ENCODE data around the gene CHCHD5.
"Not testable (repeated sequence)": the region's sequence is repeated elsewhere in the genome, so short reads cannot be mapped to it uniquely, and the experiment has no call there.

Gene CHCHD5, protein sequence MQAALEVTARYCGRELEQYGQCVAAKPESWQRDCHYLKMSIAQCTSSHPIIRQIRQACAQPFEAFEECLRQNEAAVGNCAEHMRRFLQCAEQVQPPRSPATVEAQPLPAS

DNA sequence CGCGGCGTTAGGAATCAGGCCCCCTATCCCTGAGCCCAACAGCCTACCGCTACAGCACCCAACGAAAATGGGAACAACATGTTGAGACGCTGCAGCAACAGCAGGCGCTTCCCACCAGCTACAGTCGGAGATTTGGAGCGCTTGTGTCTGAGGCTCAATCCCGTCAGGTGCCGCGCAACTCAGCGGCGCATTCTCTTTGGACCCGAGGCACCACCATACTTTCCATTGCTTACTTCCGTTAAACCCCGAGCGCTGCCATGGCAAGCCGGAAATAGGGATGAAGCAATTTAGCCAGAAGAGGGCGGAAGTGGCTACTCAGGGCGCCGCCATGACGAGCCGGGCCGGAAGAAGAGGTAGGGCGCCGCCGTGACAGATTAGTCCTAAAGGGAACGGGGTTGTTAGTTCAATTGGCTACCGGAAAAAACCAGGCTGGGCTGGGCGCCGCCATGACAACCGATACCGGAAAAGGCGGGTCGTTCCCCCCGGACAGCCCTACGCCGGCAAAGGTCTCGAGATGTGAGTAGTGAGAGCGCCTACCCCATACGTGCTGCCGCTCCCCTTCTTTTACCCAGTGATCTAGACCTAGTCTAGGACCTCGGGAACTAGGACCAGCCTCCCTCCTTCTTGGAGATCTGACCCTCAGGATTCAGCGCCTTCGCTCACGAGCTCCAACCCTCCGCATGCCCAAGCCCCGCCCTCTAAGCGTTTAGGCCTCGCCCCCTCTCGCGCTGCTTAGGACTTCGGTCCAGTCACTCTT lies at the start of gene CHCHD5:
CHCHD5 (plus strand) TSS at position 476 of the 757 bp plus-strand sequence; CDS start at position 515, 39 bp downstream.
- DNase-seq (ENCODE audit: low read depth in 2 of 3, low spot score in 1 of 3): peak; percentile 86 to 93 (median 89)

DNA sequence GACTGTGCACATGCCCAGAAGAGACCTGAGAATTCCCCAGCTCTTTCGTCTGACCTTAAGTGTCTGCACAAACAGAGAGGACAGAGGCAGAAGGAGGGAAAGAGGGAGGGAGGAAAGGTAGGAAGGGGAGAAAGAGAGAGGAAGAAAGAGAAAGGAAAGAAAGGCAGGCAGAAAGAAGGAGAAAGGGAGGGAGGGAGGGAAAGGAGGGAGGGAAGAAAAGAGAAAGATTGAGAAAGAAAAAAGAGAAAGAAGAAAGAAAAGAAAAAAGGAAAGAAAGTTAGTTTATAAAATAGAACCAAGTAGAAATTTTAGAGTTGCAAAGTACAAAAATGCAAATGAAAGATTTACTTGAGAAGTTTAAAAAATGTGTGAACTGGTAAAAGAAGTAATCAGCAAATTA lies 49.6 kb upstream of the CHCHD5 start:
- DNase-seq (ENCODE audit: low read depth in 2 of 3, low spot score in 1 of 3): no peak

DNA sequence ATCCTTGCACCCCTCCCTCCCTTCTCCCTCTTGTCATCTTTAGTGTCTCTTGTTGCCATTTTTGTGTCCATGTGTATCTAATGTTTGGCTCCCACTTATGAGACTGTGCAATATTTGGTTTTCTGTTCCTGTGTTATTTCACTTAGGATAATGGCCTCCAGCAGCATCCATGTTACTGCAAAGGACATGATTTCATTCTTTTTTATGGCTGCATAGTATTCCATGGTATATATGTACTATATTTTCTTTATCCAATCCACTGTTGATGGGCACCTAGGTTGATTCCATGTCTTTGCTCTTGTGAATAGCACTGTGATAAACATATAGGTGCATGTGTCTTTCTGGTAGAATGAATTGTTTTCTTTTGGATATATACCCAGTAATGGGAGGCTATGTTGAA lies 47.7 kb upstream of the CHCHD5 start:
- DNase-seq (ENCODE audit: low read depth in 2 of 3, low spot score in 1 of 3): not testable (repeated sequence)

DNA sequence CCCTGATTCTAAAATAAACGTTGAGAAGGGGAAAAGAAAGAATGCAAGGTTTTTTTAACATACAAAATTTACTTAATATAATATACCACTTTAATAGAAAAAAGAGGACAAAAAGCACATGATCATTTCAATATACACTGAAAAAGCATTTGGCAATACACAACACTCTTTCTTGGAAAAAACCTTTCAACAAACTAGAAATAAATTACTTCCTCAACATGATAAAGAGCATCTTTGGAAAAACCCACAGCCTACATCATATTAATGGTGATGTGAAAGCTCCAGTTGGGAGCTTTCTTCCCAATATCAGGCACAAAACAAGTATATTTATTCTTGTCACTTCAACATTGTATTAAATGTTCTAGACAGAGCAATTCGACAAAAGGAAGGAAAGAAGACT lies 45.1 kb upstream of the CHCHD5 start:
- DNase-seq (ENCODE audit: low read depth in 2 of 3, low spot score in 1 of 3): no peak

DNA sequence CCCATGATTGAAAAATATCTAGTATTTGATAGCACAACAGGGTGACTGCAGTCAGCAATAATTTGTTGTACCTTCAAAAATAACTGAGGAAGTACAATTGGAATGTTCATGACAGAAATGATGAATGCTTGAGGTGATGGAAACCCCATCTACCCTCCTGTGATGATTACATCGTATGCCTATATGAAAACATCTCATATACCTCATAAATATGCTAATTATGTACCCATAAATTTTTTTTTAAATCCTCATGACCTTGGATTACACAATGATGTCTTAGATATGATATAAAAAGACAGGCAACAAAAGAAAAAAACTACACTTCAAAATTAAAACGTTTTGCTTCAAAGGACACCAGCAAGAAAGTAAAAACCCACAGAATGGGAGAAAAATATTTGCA lies 43.5 kb upstream of the CHCHD5 start:
- DNase-seq (ENCODE audit: low read depth in 2 of 3, low spot score in 1 of 3): no peak

DNA sequence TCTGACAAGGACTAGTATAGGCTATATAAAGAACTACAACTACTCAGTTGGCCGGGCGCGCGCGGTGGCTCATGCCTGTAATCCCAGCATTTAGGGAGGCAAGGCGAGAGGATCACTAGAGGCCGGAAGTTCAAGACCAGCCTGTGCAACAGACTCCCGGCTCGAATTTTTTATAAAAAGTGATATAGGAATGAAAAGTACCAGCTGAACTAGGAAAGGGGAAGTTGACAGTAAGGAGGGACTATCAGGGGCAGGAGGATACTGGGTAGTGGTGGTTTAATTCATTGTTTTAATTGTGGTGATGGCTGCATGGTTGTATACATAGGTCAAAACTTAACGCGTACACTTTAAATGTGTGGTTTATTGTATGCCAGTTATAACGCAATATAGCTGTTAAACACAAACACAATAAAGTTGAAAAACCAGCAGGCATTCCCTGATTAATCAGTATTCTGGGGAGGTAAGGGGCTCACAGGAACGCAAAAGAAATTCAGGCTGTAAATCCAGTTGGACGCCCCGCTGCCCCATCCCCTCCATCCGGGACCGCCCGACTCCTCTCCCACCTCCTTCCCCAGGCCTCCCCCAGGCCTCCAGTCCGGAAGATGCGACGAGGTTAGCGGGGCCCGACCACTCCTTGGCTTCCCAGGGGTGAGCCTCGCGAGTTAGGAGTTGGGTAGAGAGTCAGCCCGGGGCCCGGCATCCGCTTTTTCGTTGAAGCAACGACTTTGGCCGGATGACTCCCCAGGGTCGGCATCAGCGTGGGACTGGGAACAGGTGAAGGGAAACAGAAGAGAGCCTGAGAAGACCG lies 42.9 kb upstream of the CHCHD5 start:
- DNase-seq (ENCODE audit: low read depth in 2 of 3, low spot score in 1 of 3): peak; percentile 34 to 67 (median 64)

DNA sequence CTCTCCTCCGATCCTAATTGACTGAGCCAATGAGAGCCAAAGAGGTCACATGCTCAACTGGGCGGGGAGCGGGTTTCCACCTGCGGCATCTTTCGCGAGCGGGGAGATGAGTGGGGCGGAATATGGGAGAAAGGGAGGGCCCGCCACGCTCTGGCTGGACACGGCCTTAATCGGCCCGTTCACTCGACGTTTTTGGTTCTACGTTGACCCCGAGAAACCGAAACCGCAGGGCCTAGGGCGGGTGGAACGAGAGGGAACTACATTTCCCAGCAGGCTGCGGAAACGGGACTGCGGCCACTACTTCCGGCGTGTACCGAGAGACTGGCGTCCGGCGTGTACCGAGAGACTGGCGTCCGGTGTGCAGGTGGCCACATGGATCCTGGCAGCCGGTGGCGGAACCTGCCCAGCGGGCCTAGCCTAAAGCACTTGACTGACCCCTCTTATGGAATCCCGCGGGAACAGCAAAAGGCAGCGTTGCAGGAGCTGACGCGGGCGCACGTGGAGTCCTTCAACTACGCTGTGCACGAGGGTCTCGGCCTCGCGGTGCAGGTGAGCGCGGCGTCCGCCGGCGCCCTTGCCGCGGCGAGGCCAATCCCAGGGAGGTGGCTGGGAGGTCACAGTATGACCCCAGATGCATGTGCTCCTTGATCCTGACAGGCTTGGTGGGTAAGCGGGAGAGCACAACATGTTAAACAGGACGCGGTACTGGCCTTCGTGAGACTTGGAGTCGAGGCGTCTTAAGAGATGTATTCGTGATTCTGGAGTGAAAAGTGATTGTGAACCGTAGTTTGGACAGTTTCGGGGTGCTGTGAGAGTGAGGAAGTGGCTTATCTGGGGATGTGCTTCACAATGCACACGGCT lies 42.1 kb upstream of the CHCHD5 start, which contains the start of gene POLR1B:
POLR1B (plus strand) TSS at position 343 of the 861 bp plus-strand sequence; CDS start at position 373, 30 bp downstream.
- DNase-seq (ENCODE audit: low read depth in 2 of 3, low spot score in 1 of 3): peak; percentile 65 to 70 (median 70)

DNA sequence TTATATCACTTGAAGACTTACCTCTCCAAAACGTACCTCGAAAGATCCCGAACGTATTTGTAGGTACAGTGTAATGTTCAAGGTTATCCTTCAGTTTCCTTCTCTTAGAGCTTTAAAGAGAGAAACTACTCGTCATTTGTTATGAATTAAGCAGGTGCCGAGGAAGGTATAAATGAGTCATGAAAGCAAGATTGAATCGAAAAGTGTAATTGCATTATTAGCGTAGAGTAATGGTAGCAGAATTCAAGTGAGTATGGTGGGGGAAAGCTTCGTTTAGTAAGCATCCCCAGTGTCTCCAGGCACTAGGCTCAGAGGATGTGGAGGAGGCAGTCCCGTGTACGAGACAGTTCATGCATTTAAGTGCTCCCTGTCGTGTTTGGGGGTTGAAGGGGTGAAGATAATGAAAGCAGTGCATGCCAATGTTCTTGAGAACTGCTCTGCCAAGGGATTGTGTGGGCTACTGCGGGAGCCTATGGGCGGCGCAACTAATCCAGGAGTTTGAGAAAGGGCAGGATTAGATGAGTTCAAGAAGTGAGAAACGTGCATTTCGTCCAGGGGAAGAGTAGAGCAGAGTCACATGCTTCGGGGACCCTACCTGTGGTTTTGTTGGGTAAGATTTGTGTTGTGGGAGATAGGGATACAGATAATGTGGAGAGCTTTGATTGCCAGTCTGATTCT lies 41.3 kb upstream of the CHCHD5 start:
- peak in 2 of 3 donors; percentile 1 to 5 for DNase-seq (ENCODE audit: low read depth in 2 of 3, low spot score in 1 of 3)

DNA sequence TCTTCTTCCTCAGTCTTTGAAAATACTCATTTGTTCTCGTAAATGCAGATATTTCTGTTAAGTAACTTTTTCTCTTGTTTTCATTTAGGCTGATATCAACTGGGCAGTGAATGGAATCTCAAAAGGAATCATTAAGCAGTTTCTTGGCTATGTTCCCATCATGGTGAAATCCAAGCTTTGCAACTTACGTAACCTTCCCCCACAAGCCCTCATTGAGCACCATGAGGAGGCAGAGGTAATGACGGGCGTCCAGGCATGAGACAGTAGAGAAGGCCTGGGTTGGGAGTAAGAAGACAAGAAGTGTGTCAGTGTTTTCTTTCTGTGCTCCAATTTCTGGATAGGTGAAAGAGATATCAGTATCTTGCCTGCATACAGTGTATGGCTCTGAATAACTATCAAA lies 37.1 kb upstream of the CHCHD5 start:
- no peak for DNase-seq (ENCODE audit: low read depth in 2 of 3, low spot score in 1 of 3)

DNA sequence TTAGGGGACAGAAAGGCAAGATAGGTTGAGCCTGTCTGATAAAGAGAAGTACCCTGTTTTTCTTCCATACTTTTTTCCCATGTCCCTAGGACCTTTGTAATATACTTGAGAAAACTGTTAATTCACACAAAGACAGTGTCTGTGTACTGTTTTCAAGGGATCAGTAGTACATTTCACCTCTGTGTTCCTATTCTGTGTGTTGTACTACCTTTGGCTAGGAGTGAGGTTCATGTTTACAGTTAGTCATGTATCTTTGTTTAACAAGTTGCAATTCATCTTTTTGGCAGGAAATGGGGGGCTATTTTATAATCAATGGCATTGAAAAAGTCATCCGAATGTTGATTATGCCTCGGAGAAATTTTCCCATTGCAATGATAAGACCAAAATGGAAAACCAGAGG lies 35.4 kb upstream of the CHCHD5 start:
- DNase-seq (ENCODE audit: low read depth in 2 of 3, low spot score in 1 of 3): no peak

DNA sequence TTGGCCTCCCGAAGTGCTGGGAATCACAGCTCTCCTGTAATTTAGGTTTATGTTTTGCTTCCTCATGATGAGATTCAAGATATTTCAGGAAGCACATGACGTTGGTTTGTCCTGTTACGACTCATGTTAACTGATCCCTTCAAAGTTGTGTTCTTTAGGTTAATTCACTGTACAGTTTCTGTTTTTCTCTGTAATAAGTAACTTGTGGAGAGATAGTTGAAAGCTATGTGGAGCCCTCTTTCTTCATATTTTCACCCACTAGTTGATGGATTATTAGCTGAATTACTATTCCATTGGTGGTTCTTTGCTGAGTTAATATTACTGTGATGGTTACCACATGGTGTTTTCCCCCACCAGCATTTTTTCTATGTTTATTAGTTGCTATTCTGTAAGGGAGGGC lies 18.3 kb upstream of the CHCHD5 start:
- no peak for DNase-seq (ENCODE audit: low read depth in 2 of 3, low spot score in 1 of 3)

DNA sequence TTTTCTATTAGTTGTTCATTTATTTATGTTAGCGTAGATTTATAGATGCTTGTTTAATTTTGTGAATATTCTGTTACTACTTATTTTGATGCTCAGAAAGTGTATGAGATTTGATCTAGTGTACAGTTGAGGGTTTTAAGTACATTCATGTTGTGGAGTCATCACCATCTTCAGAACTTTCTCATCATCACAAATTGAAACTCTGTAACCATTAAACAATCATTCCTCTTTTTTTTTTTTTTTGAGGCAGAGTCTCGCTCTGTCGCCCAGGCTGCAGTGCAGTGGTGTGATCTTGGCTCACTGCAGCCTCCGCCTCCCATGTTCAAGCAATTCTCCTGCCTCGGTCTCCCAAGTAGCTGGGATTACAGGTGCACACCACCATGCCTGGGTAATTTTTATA lies 17.9 kb upstream of the CHCHD5 start:
- not testable (repeated sequence) for DNase-seq (ENCODE audit: low read depth in 2 of 3, low spot score in 1 of 3)

DNA sequence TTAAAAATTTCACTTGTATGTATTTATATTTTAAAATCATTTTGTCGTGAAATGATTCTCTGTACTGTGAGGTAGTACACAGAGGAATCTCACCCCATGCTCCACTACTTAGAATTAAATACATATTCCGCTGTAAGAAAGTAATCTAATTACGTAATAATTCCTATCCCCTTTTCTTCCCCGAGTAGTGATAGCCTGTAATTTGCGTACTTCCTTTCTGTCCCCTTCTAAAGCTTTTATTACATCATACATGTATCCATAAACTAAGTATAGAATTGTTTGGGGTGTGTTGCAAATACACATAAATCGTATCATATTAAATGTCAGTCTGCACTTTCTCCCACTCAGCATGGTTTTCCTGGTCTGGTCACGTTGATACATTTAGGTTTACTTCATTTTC lies 12.4 kb upstream of the CHCHD5 start:
- no peak for DNase-seq (ENCODE audit: low read depth in 2 of 3, low spot score in 1 of 3)

DNA sequence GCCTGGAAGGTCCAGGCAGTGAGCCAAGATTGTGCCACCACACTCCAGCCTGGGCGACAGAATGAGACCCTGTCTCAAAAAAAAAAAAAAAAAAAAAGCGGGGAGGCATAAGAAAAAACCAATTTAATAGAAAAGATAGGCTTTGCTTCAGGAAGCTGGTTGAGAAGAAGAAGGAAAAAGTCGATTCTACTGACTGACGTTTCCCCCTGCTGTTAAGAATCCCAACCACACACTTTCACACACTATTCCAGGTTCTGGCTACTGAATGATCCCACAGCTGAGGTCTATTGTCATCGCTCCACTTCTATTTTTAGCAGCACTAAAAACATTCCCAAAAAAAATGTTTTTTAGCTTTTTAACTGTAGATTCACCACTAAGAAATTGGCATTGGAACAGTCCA lies 6.7 kb upstream of the CHCHD5 start:
- no peak for DNase-seq (ENCODE audit: low read depth in 2 of 3, low spot score in 1 of 3)

DNA sequence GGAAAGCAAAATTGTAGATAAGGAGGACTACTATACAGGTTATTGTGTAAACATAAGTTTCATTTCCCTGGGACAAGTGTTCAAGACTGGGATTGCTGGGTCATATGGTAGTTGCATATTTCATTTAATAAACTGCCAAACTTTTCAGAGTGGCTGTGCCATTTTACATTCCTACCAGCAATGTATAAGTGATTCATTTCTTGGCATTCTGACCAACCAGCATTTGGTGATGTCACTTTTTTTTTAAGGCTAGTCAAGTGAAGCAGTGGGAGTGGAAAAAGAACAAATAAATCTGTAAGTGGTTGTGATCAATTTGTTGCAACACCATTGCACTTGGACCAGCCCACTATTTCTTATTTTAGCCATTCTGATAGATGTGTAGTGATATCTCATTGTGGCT lies 5.2 kb upstream of the CHCHD5 start:
- no peak for DNase-seq (ENCODE audit: low read depth in 2 of 3, low spot score in 1 of 3)

DNA sequence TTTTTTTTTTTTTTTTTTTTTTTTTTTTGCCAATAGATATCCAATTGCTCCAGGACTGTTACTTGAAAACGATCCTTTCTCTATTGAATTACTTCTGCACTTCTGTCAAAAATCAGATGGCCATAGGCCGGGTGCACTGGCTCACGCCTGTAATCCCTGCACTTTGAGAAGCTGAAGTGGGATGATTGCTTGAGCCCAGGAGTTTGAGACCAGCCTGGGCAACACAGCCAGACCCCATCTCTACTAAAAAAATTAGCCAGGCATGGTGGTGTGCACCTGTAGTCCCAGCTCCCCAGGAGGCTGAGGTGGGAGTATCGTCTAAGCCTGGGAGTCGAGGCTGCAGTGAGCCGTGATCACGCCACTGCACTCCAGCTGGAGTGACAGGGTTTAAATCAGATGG lies 4.3 kb upstream of the CHCHD5 start:
- DNase-seq (ENCODE audit: low read depth in 2 of 3, low spot score in 1 of 3): no peak

DNA sequence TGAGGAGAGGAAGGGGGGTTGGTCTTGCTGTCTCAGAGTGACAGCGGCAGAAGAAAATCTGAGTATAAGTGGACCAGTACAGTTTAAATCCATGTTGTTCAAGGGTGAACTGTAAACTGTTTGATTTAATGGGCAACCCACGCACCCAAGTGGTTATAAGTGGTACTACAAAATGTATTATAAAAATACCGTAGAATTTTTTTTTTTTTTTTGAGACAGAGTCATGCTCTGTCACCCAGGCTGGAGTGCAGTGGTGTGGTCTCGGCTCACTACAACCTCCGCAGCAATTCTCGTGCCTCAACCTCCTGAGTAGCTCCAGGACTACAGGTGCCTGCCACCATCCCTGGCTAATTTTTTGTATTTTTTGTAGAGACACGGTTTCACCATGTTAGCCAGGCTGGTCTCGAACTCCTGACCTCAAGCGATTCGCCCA lies 2.1 kb upstream of the CHCHD5 start:
- peak in 2 of 3 donors; percentile 9 to 34 for DNase-seq (ENCODE audit: low read depth in 2 of 3, low spot score in 1 of 3)

DNA sequence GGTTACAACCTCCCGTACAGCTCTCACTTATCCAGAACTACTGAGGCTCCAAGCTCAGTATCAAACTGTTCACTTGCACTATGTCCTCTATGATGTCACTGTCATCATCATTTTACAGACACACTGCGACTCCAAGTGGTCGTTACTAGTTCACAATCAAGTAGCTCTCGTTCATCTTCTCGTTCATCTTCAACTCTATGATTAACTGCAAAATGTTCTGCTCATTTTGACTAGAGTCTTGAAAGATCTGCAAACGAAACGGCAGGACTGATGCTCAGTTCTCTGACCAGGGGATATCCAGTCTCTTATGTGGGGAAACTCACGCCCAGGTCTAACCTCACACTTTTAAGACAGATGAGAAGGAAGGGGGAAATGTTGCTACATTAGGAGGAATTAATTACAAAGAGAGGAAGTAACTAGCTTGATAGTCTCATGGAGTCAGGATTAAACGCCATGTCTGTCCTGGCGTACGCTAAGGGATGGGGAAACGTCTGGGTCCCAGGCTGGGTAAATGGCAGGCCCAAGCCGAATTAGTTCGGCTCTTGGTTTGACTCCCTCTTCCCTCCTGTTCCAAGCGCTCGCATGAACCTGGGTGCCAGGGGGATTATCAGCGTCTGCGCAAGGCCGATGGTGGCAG lies 794 bp upstream of the CHCHD5 start:
- peak in 1 of 3 donors; percentile 7 for DNase-seq (ENCODE audit: low read depth in 2 of 3, low spot score in 1 of 3)

DNA sequence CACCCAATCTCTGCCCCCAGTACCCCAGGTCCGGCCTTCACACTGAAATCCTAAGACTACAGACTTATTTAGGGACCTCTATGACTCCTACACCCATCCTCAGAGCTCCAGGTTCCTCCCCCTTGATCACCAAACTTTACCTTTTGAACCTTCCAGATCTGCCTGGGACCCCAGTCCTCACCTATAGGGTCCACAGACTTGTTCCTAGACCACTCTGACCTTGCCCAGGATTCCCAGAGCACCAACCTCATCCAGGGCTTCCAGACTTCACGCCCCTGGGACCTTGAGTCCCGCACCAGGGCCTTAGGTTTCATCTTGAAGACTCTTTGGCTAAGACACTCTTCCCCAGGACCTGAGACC lies 462 bp downstream of the CHCHD5 start:
- no peak for DNase-seq (ENCODE audit: low read depth in 2 of 3, low spot score in 1 of 3)

DNA sequence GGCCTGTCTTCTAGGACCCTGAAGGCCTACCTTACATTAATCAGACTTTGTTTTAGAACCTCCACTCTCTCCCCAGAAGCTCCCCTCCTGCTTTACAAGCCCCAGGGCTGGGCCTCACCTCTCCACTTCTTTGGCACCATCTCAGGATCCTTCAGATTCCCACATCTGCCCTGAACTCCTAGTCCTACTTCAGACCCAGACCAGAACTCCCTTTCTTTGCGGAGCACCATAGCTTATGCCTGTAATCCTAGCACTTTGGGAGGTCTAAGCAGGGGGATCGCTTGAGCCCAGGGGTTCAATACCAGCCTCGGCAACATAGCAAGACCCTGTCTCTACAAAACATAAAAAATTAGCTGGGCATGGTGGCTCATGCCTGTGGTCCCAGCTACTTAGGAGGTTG lies 991 bp downstream of the CHCHD5 start:
- DNase-seq (ENCODE audit: low read depth in 2 of 3, low spot score in 1 of 3): no peak
